Neural progenitor cell (in vitro differentiated cells): ENCODE data around the gene SUSD2. TPM values are rescaled to one million over a fixed set of nuclear protein-coding genes. Genes with fewer than 3 reads are reported as not detected.
"Not testable (repeated sequence)": the region's sequence is repeated elsewhere in the genome, so short reads cannot be mapped to it uniquely, and the experiment has no call there.

ENCODE experiments used
- DNase-seq: peaks from one replicate; pipeline ENCODE4 v3.0.0-alpha.2; 2016; ENCODE audit warnings: low spot score
- H2AFZ ChIP-seq: fragments of 200-600 bp; sonication (generic); replicated peaks from 2 replicates; pipeline ENCODE4 v1.6.1; 2016; ENCODE audit warnings: antibody characterized with exemption
- H3F3A ChIP-seq: fragments of 200-600 bp; sonication (generic); 2 replicates; pipeline ENCODE4 v1.6.1; 2016; ENCODE audit warnings: antibody characterized with exemption, low read depth
- H3K27ac ChIP-seq: fragments of 200-600 bp; sonication (generic); 2 replicates; pipeline ENCODE4 v1.5.1; 2016; ENCODE audit warnings: mild to moderate bottlenecking
- H3K27me3 ChIP-seq: fragments of 200-600 bp; sonication (generic); 2 replicates; pipeline ENCODE4 v1.6.1; 2016; ENCODE audit warnings: mild to moderate bottlenecking, moderate library complexity
- H3K36me3 ChIP-seq: fragments of 200-600 bp; sonication (generic); 2 replicates; pipeline ENCODE4 v1.5.1; 2016
- H3K4me1 ChIP-seq: fragments of 200-600 bp; sonication (generic); 2 replicates; pipeline ENCODE4 v1.6.1; 2016; ENCODE audit warnings: mixed run types
- H3K4me2 ChIP-seq: fragments of 200-600 bp; sonication (generic); 2 replicates; pipeline ENCODE4 v1.6.1; 2016
- H3K4me3 ChIP-seq: fragments of 200-600 bp; sonication (generic); 2 replicates; pipeline ENCODE4 v1.5.1; 2016
- H3K79me2 ChIP-seq: fragments of 200-600 bp; sonication (generic); 2 replicates; pipeline ENCODE4 v1.6.1; 2016; ENCODE audit warnings: low read depth
- H3K9ac ChIP-seq: fragments of 200-600 bp; sonication (generic); 2 replicates; pipeline ENCODE4 v1.6.1; 2016
- H3K9me3 ChIP-seq: fragments of 200-600 bp; sonication (generic); 2 replicates; pipeline ENCODE4 v1.5.1; 2016; ENCODE audit warnings: low read depth
- H4K20me1 ChIP-seq: fragments of 200-600 bp; sonication (generic); 2 replicates; pipeline ENCODE4 v1.6.1; 2016; ENCODE audit warnings: low read depth
- H3K27ac Mint-ChIP-seq: 3 replicates; pipeline ENCODE4 v1.8.0; 2021; ENCODE audit warnings: mixed read lengths
- H3K27me3 Mint-ChIP-seq: 2 replicates; pipeline ENCODE4 v1.8.0; 2022; ENCODE audit warnings: low read depth, mild to moderate bottlenecking, inconsistent platforms, moderate library complexity, mixed read lengths; ENCODE audit not compliant: insufficient read depth
- H3K36me3 Mint-ChIP-seq: 3 replicates; pipeline ENCODE4 v1.8.0; 2021; ENCODE audit warnings: mixed read lengths
- H3K4me1 Mint-ChIP-seq: 3 replicates; pipeline ENCODE4 v1.8.0; 2021; ENCODE audit warnings: mixed read lengths
- H3K4me3 Mint-ChIP-seq: 3 replicates; pipeline ENCODE4 v1.8.0; 2021; ENCODE audit warnings: mild to moderate bottlenecking, moderate library complexity, mixed read lengths
- H3K9me3 Mint-ChIP-seq: 3 replicates; pipeline ENCODE4 v1.8.0; 2020; ENCODE audit warnings: mixed read lengths
- CTCF ChIP-seq: fragments of 200-600 bp; sonication (generic); IDR thresholded peaks from 2 replicates; pipeline ENCODE4 v1.5.1; 2017; ENCODE audit warnings: antibody characterized with exemption, mild to moderate bottlenecking
- EZH2 ChIP-seq: fragments of 200-600 bp; sonication (generic); IDR thresholded peaks from 2 replicates; pipeline ENCODE4 v1.6.1; 2017; ENCODE audit warnings: antibody characterized with exemption, mild to moderate bottlenecking, moderate library complexity
- EZH2phosphoT487 ChIP-seq: fragments of 200-600 bp; sonication (generic); IDR thresholded peaks from 2 replicates; pipeline ENCODE4 v1.6.1; 2017; ENCODE audit warnings: antibody characterized with exemption
- total RNA-seq: library from RNA; depleted of rRNA; stranded (reverse); fragments of >200 nt; gene quantifications from 2 replicates; pipeline ENCODE4 v1.2.3, GENCODE V29; 2015; ENCODE audit warnings: low replicate concordance

The SUSD2 gene
- total RNA-seq, 1 donor from 2014 or later, result 0.02 TPM

GRCh38 chr22:24179478-24180210 is 1.6 kb upstream of the SUSD2 start:
- Histone ChIP-seq H3K4me1 (peaks cover 8% of the 10 kb centered on the region), H3K4me2 (no peak overlapping the region), H3K27ac (no peak overlapping the region), H2AFZ (no peak overlapping the region), H3K27me3 (no peaks in the 10 kb centered on the region), H3K79me2 (no peaks in the 10 kb centered on the region), H3K4me3 (no peak overlapping the region), H3F3A (no peaks in the 10 kb centered on the region), H3K9me3 (no peaks in the 10 kb centered on the region), H3K36me3 (no peaks in the 10 kb centered on the region), H4K20me1 (peaks cover 4% of the 10 kb centered on the region), H3K9ac (no peak overlapping the region)
- no peak for TF ChIP-seq EZH2
- no peak for TF ChIP-seq CTCF
- TF ChIP-seq EZH2phosphoT487, result no peak
- Mint-ChIP-seq H3K4me3 (no peak overlapping the region), H3K27ac (no peak overlapping the region), H3K27me3 (peaks cover 3% of the 10 kb centered on the region), H3K36me3 (no peaks in the 10 kb centered on the region), H3K9me3 (no peaks in the 10 kb centered on the region), H3K4me1 (peaks cover 7% of the 10 kb centered on the region)
- DNase-seq, result no peak

GRCh38 chr22:24180316-24181087 is 785 bp upstream of the SUSD2 start:
- peaks cover 4% of the 10 kb centered on the region for H3K27me3 Mint-ChIP-seq
- Histone ChIP-seq H3F3A (no peaks in the 10 kb centered on the region), H3K36me3 (no peaks in the 10 kb centered on the region), H3K9me3 (no peaks in the 10 kb centered on the region), H3K27me3 (no peaks in the 10 kb centered on the region), H3K4me1 (peaks cover 8% of the 10 kb centered on the region), H3K27ac (no peak overlapping the region), H3K9ac (no peak overlapping the region), H3K4me3 (no peak overlapping the region), H4K20me1 (peaks cover 4% of the 10 kb centered on the region), H2AFZ (no peak overlapping the region), H3K79me2 (no peaks in the 10 kb centered on the region), H3K4me2 (no peak overlapping the region)
- no peak for DNase-seq
- H3K9me3 Mint-ChIP-seq, result no peaks in the 10 kb centered on the region
- peaks cover 3% of the 10 kb centered on the region for H3K4me1 Mint-ChIP-seq
- H3K27ac Mint-ChIP-seq, result no peak overlapping the region
- H3K36me3 Mint-ChIP-seq, result no peaks in the 10 kb centered on the region
- TF ChIP-seq EZH2 (no peak), CTCF (no peak), EZH2phosphoT487 (no peak)
- no peak overlapping the region for H3K4me3 Mint-ChIP-seq

- no peaks in the 10 kb centered on the region for H3K27me3 ChIP-seq
- H3K4me2 ChIP-seq, result no peak overlapping the region
- H2AFZ ChIP-seq, result no peak overlapping the region
- DNase-seq, result peak; percentile 55
- H3K27me3 Mint-ChIP-seq, result peaks cover 5% of the 10 kb centered on the region
- no peaks in the 10 kb centered on the region for H3K79me2 ChIP-seq
- H3K27ac Mint-ChIP-seq, result peak overlapping the region; percentile 57
- no peak overlapping the region for H3K27ac ChIP-seq
- H3K9me3 Mint-ChIP-seq, result no peaks in the 10 kb centered on the region
- H3K36me3 ChIP-seq, result no peaks in the 10 kb centered on the region
- H3K9ac ChIP-seq, result no peak overlapping the region
- TF ChIP-seq EZH2phosphoT487 (no peak), CTCF (peak; percentile 41)
- H3K9me3 ChIP-seq, result no peaks in the 10 kb centered on the region
- H3K4me1 ChIP-seq, result peaks cover 8% of the 10 kb centered on the region
- H3K4me3 Mint-ChIP-seq, result no peak overlapping the region
- H3K4me3 ChIP-seq, result no peak overlapping the region
- H3F3A ChIP-seq, result no peaks in the 10 kb centered on the region
- H4K20me1 ChIP-seq, result peaks cover 4% of the 10 kb centered on the region
- peaks cover 3% of the 10 kb centered on the region for H3K4me1 Mint-ChIP-seq
- no peaks in the 10 kb centered on the region for H3K36me3 Mint-ChIP-seq
Observed at GRCh38 chr22:24181996-24182899, 961 bp downstream of the SUSD2 start.

GRCh38 chr22:24182900-24183246 is 1.6 kb downstream of the SUSD2 start:
- not testable (repeated sequence) for H3K9ac ChIP-seq, H3K36me3 ChIP-seq, H3K36me3 Mint-ChIP-seq, H3K4me1 Mint-ChIP-seq, H4K20me1 ChIP-seq, H2AFZ ChIP-seq, H3K27me3 Mint-ChIP-seq, H3F3A ChIP-seq, H3K4me2 ChIP-seq, H3K27ac ChIP-seq, H3K27ac Mint-ChIP-seq, H3K79me2 ChIP-seq, H3K4me3 ChIP-seq, H3K9me3 ChIP-seq, H3K27me3 ChIP-seq, H3K4me3 Mint-ChIP-seq, DNase-seq, H3K4me1 ChIP-seq, H3K9me3 Mint-ChIP-seq
